BLaER1 (cell line): ENCODE results near the gene RHNO1.

Source experiments
- H3K27ac ChIP-seq: shearing (Covaris generic); formaldehyde crosslinking; 2 replicates; pipeline ENCODE4 v1.8.1; 2022
- H3K27me3 ChIP-seq: shearing (Covaris generic); formaldehyde crosslinking; 2 replicates; pipeline ENCODE4 v1.8.1; 2022
- H3K36me3 ChIP-seq: shearing (Covaris generic); formaldehyde crosslinking; 2 replicates; pipeline ENCODE4 v1.8.1; 2022
- H3K4me1 ChIP-seq: shearing (Covaris generic); formaldehyde crosslinking; 2 replicates; pipeline ENCODE4 v1.8.1; 2022
- H3K4me2 ChIP-seq: shearing (Covaris generic); formaldehyde crosslinking; 2 replicates; pipeline ENCODE4 v1.8.1; 2022
- H3K4me3 ChIP-seq: shearing (Covaris generic); formaldehyde crosslinking; 2 replicates; pipeline ENCODE4 v1.8.1; 2022
- H3K9ac ChIP-seq: shearing (Covaris generic); formaldehyde crosslinking; 2 replicates; pipeline ENCODE4 v1.8.1; 2022
- H3K9me3 ChIP-seq: shearing (Covaris generic); formaldehyde crosslinking; 2 replicates; pipeline ENCODE4 v1.8.1; 2022
- H4K20me1 ChIP-seq: shearing (Covaris generic); formaldehyde crosslinking; 2 replicates; pipeline ENCODE4 v1.8.1; 2022
- Cebpa-rat ChIP-seq: shearing (Covaris generic); IDR thresholded peaks from 2 replicates; pipeline ENCODE4 v1.8.1; 2022

The RHNO1 gene

GRCh38 chr12:2841056-2841650 lies 35.9 kb upstream of the RHNO1 start:
- TF ChIP-seq Cebpa-rat: no peak
- Histone ChIP-seq H3K27ac (no peak overlapping the region), H3K27me3 (no peaks in the 10 kb centered on the region), H3K36me3 (peaks cover 18% of the 10 kb centered on the region), H3K4me2 (no peak overlapping the region), H3K4me3 (no peak overlapping the region), H3K4me1 (0 out of 2 replicates have a peak, but pooled peaks cover 4% of the 10 kb centered on the region), H3K9me3 (no peaks in the 10 kb centered on the region), H4K20me1 (no peaks in the 10 kb centered on the region), H3K9ac (no peak overlapping the region)

- peaks cover 12% of the 10 kb centered on the region for H3K36me3 ChIP-seq
- 0 out of 2 replicates have a peak, but pooled peaks cover 6% of the 10 kb centered on the region for H3K4me1 ChIP-seq
- H3K9ac ChIP-seq: no peak overlapping the region
- no peaks in the 10 kb centered on the region for H4K20me1 ChIP-seq
- no peak overlapping the region for H3K4me3 ChIP-seq
- H3K4me2 ChIP-seq: no peak overlapping the region
- no peaks in the 10 kb centered on the region for H3K9me3 ChIP-seq
- H3K27ac ChIP-seq: no peak overlapping the region
- no peaks in the 10 kb centered on the region for H3K27me3 ChIP-seq
- TF ChIP-seq Cebpa-rat: no peak
These were observed 34.1 kb upstream of the RHNO1 start for GRCh38 chr12:2842948-2843347.

- Histone ChIP-seq H3K9ac (no peak overlapping the region), H3K9me3 (no peaks in the 10 kb centered on the region), H3K4me3 (no peak overlapping the region), H3K27me3 (no peaks in the 10 kb centered on the region), H4K20me1 (no peaks in the 10 kb centered on the region), H3K4me1 (0 out of 2 replicates have a peak, but pooled peaks cover 6% of the 10 kb centered on the region), H3K4me2 (no peak overlapping the region), H3K27ac (no peak overlapping the region), H3K36me3 (peaks cover 12% of the 10 kb centered on the region)
- TF ChIP-seq Cebpa-rat: no peak
These were observed 32.2 kb upstream of the RHNO1 start for GRCh38 chr12:2844786-2845185.

- TF ChIP-seq Cebpa-rat: no peak
- Histone ChIP-seq H3K4me1 (0 out of 2 replicates have a peak, but pooled peaks cover 6% of the 10 kb centered on the region), H3K9ac (no peak overlapping the region), H3K36me3 (peaks cover 12% of the 10 kb centered on the region), H4K20me1 (no peaks in the 10 kb centered on the region), H3K27ac (no peak overlapping the region), H3K27me3 (no peaks in the 10 kb centered on the region), H3K9me3 (no peaks in the 10 kb centered on the region), H3K4me2 (no peak overlapping the region), H3K4me3 (no peak overlapping the region)
These were observed 31.7 kb upstream of the RHNO1 start for GRCh38 chr12:2845280-2845679.

- peaks cover 6% of the 10 kb centered on the region for H3K36me3 ChIP-seq
- H3K4me3 ChIP-seq: no peak overlapping the region
- H3K27ac ChIP-seq: no peak overlapping the region
- no peaks in the 10 kb centered on the region for H3K27me3 ChIP-seq
- no peaks in the 10 kb centered on the region for H3K9me3 ChIP-seq
- H3K4me2 ChIP-seq: peak overlapping the region; percentile 58
- TF ChIP-seq Cebpa-rat: no peak
- H4K20me1 ChIP-seq: peaks cover 3% of the 10 kb centered on the region
- H3K4me1 ChIP-seq: peaks cover 36% of the 10 kb centered on the region
- no peak overlapping the region for H3K9ac ChIP-seq
These were observed 25.1 kb upstream of the RHNO1 start for GRCh38 chr12:2851931-2852330.

- Histone ChIP-seq H3K4me3 (no peak overlapping the region), H3K4me1 (peaks cover 38% of the 10 kb centered on the region), H3K9ac (no peak overlapping the region), H3K27ac (no peak overlapping the region), H3K36me3 (peaks cover 23% of the 10 kb centered on the region), H4K20me1 (peaks cover 11% of the 10 kb centered on the region), H3K4me2 (no peak overlapping the region), H3K27me3 (no peaks in the 10 kb centered on the region), H3K9me3 (no peaks in the 10 kb centered on the region)
- no peak for TF ChIP-seq Cebpa-rat
These were observed 23.4 kb upstream of the RHNO1 start for GRCh38 chr12:2853626-2854025.

- peaks cover 11% of the 10 kb centered on the region for H4K20me1 ChIP-seq
- H3K4me1 ChIP-seq: peaks cover 38% of the 10 kb centered on the region
- TF ChIP-seq Cebpa-rat: no peak
- no peaks in the 10 kb centered on the region for H3K27me3 ChIP-seq
- H3K4me3 ChIP-seq: no peak overlapping the region
- H3K9ac ChIP-seq: no peak overlapping the region
- no peak overlapping the region for H3K27ac ChIP-seq
- H3K36me3 ChIP-seq: peaks cover 35% of the 10 kb centered on the region
- no peaks in the 10 kb centered on the region for H3K9me3 ChIP-seq
- H3K4me2 ChIP-seq: no peak overlapping the region
These were observed 22.2 kb upstream of the RHNO1 start for GRCh38 chr12:2854669-2855453.

GRCh38 chr12:2855546-2855945 lies 21.5 kb upstream of the RHNO1 start:
- peaks cover 11% of the 10 kb centered on the region for H4K20me1 ChIP-seq
- no peaks in the 10 kb centered on the region for H3K9me3 ChIP-seq
- peaks cover 38% of the 10 kb centered on the region for H3K4me1 ChIP-seq
- no peak for TF ChIP-seq Cebpa-rat
- H3K4me2 ChIP-seq: peak overlapping the region; percentile 11
- H3K9ac ChIP-seq: no peak overlapping the region
- H3K36me3 ChIP-seq: peaks cover 42% of the 10 kb centered on the region
- no peak overlapping the region for H3K4me3 ChIP-seq
- no peaks in the 10 kb centered on the region for H3K27me3 ChIP-seq
- H3K27ac ChIP-seq: no peak overlapping the region

- H3K36me3 ChIP-seq: peaks cover 47% of the 10 kb centered on the region
- H3K4me2 ChIP-seq: peak overlapping the region; percentile 11
- TF ChIP-seq Cebpa-rat: no peak
- no peak overlapping the region for H3K4me3 ChIP-seq
- no peak overlapping the region for H3K27ac ChIP-seq
- peaks cover 11% of the 10 kb centered on the region for H4K20me1 ChIP-seq
- no peaks in the 10 kb centered on the region for H3K27me3 ChIP-seq
- H3K4me1 ChIP-seq: peaks cover 37% of the 10 kb centered on the region
- no peak overlapping the region for H3K9ac ChIP-seq
- H3K9me3 ChIP-seq: no peaks in the 10 kb centered on the region
These were observed 21.0 kb upstream of the RHNO1 start for GRCh38 chr12:2856051-2856450.

- Histone ChIP-seq H3K36me3 (peaks cover 56% of the 10 kb centered on the region), H3K27ac (no peak within 1 kb of the TSS), H3K4me3 (no peak within 1 kb of the TSS), H3K9me3 (no peaks in the 10 kb centered on the region), H4K20me1 (peaks cover 11% of the 10 kb centered on the region), H3K4me2 (peak within 1 kb of the TSS; percentile 11), H3K4me1 (peaks cover 27% of the 10 kb centered on the region), H3K27me3 (no peaks in the 10 kb centered on the region), H3K9ac (no peak within 1 kb of the TSS)
- no peak for TF ChIP-seq Cebpa-rat
These were observed 20.0 kb upstream of the RHNO1 start, which contains the start of gene TEX52 for GRCh38 chr12:2857021-2857431. Gene TEX52 (minus strand): TSS chr12:2857039. CDS start chr12:2857026, 13 bp downstream.
